MCF 10A (cell line): ENCODE data around the gene SESN1. TPM values are rescaled to one million over a fixed set of nuclear protein-coding genes. Genes with fewer than 3 reads are reported as not detected.

Experiments
- BruUV-seq: library from RNA; stranded (reverse); fragments of 400-500 nt; replicated peaks from 2 replicates; lab custom pipeline; 2021; lab: Mats Ljungman, UMichigan
- CTCF ChIA-PET: fragments of 300-600 bp; sonication (Branson Sonifier 250); formaldehyde crosslinking; extraction: SDS; loops from one replicate; lab custom pipeline; 2021; ENCODE audit warnings: antibody characterized with exemption, inconsistent platforms; lab: Yijun Ruan, JAX
- POLR2A ChIA-PET: fragments of 300-600, 350-650 bp; sonication (Branson Sonifier 250); formaldehyde crosslinking; extraction: SDS; loops from one replicate; lab custom pipeline; 2020; ENCODE audit warnings: antibody characterized with exemption, inconsistent platforms; lab: Yijun Ruan, JAX
- DNase-seq: peaks from one replicate; pipeline ENCODE4 v3.0.0-alpha.2; 2018; ENCODE audit not compliant: unreplicated experiment
- H3K27ac Mint-ChIP-seq: one replicate; pipeline ENCODE4 v1.8.0; 2022; ENCODE audit warnings: mild to moderate bottlenecking, low read depth, mixed read lengths; ENCODE audit not compliant: unreplicated experiment
- H3K27me3 Mint-ChIP-seq: one replicate; pipeline ENCODE4 v1.8.0; 2022; ENCODE audit warnings: mixed read lengths; ENCODE audit not compliant: insufficient read depth, unreplicated experiment
- H3K36me3 Mint-ChIP-seq: one replicate; pipeline ENCODE4 v1.8.0; 2022; ENCODE audit warnings: mild to moderate bottlenecking, moderate library complexity, mixed read lengths; ENCODE audit not compliant: insufficient read depth, unreplicated experiment
- H3K4me1 Mint-ChIP-seq: one replicate; pipeline ENCODE4 v1.8.0; 2022; ENCODE audit warnings: mixed read lengths; ENCODE audit not compliant: insufficient read depth, unreplicated experiment
- H3K4me3 Mint-ChIP-seq: one replicate; pipeline ENCODE4 v1.8.0; 2022; ENCODE audit warnings: mild to moderate bottlenecking, moderate library complexity, mixed read lengths; ENCODE audit not compliant: unreplicated experiment
- H3K9me3 Mint-ChIP-seq: one replicate; pipeline ENCODE4 v1.8.0; 2022; ENCODE audit warnings: mixed read lengths; ENCODE audit not compliant: unreplicated experiment
- intact Hi-C: fragments of 100-400 bp; cut with micrococcal nuclease; formaldehyde crosslinking; loops from 2 replicates; pipeline ENCODE4 v1.14.1; 2022
- total RNA-seq: library from RNA; stranded (reverse); gene quantifications from 2 replicates; pipeline ENCODE4 v1.2.3, GENCODE V29; 2022
- TF ChIP-seq, protein P1 (sequence below): fragments of 200-600 bp; IDR thresholded peaks from one replicate; pipeline ENCODE4 v1.8.0; 2022; ENCODE audit warnings: antibody characterized with exemption, mild to moderate bottlenecking; ENCODE audit not compliant: unreplicated experiment

The SESN1 gene
- total RNA-seq, 1 experiment from 2014 or later = 23.0 TPM

DNA sequence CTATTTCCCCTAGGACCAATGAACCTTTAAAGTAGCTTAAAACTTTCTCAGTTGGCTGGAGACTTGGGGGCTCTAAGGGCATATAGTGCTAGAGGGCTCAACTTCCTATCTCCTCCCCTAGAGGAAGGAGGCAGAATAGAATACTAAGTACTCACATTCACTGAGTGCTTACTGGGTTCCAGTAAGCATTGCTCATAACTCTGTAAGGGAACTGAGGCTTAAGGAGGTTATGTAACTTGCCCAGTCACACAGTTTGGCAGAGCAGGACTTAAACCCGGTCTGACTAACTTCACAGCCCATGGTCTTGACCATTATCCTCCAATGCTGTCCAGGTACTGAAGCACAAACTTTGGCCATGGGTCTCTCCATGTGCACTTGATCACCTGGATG, 12.5 kb downstream of the SESN1 start:
- H3K4me1 Mint-ChIP-seq = no peaks in the 10 kb centered on the region
- ChIA-PET CTCF (interaction anchor here (0.8 to 1.2 kb wide), 4 partner anchors 9 to 164 kb away, joined by 3 to 5 read pairs (median 4); no protein-coding TSS in a partner anchor), POLR2A (interaction anchor here (1.1 kb wide), 1 partner anchor 12 kb away, joined by 7 read pairs; the partner anchor contains the start of gene SESN1)
- H3K36me3 Mint-ChIP-seq = no peaks in the 10 kb centered on the region
- no peak overlapping the region for H3K27ac Mint-ChIP-seq
- peak; percentile 59 for DNase-seq
- BruUV-seq = no TSS peak
- TF ChIP-seq, protein P1, sequence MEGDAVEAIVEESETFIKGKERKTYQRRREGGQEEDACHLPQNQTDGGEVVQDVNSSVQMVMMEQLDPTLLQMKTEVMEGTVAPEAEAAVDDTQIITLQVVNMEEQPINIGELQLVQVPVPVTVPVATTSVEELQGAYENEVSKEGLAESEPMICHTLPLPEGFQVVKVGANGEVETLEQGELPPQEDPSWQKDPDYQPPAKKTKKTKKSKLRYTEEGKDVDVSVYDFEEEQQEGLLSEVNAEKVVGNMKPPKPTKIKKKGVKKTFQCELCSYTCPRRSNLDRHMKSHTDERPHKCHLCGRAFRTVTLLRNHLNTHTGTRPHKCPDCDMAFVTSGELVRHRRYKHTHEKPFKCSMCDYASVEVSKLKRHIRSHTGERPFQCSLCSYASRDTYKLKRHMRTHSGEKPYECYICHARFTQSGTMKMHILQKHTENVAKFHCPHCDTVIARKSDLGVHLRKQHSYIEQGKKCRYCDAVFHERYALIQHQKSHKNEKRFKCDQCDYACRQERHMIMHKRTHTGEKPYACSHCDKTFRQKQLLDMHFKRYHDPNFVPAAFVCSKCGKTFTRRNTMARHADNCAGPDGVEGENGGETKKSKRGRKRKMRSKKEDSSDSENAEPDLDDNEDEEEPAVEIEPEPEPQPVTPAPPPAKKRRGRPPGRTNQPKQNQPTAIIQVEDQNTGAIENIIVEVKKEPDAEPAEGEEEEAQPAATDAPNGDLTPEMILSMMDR = no peak
- intact Hi-C loops = no loop called here
- H3K9me3 Mint-ChIP-seq = no peaks in the 10 kb centered on the region
- H3K27me3 Mint-ChIP-seq = no peaks in the 10 kb centered on the region
- H3K4me3 Mint-ChIP-seq = no peak overlapping the region

DNA sequence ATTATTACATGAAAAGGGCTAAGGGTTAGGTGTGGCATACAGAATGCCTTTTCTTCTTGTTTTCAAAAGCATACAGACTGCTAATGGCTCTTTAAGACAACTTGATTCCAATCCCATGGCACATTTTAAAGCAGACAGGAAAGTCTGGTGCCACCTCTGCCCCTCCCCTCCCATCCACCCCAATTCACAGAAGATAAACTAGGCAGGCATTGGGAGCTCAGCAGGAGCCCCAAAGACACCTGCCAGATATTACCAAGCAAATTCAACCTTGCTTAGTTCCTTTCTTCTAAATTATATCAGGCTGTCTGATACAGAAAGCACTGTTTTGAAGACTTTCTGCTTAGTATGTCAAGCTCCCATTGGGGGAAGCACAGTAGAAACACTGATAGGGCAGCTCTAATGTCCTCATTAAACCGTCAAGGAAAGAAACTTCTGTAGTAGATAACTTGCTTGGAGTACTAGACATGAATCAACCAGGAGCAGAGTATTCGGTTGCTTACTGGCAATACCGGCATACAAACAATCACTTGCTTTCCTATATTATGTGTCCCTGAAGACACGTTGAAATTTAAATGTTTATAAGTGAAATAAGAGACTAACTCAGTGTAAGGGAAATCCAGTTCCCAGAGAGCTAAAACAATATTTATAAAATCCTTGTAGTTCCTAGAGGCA, 13.0 kb downstream of the SESN1 start:
- no peaks in the 10 kb centered on the region for H3K27me3 Mint-ChIP-seq
- TF ChIP-seq, protein P1 = no peak
- no TSS peak for BruUV-seq
- ChIA-PET POLR2A (interaction anchor here (1.1 kb wide), 1 partner anchor 12 kb away, joined by 7 read pairs; the partner anchor contains the start of gene SESN1), CTCF (interaction anchor here (0.8 to 1.2 kb wide), 4 partner anchors 9 to 164 kb away, joined by 3 to 5 read pairs (median 4); no protein-coding TSS in a partner anchor)
- no peaks in the 10 kb centered on the region for H3K36me3 Mint-ChIP-seq
- no peak overlapping the region for H3K4me3 Mint-ChIP-seq
- no peaks in the 10 kb centered on the region for H3K9me3 Mint-ChIP-seq
- no peak overlapping the region for H3K27ac Mint-ChIP-seq
- intact Hi-C loops = no loop called here
- DNase-seq = no peak
- H3K4me1 Mint-ChIP-seq = peaks cover 3% of the 10 kb centered on the region

DNA sequence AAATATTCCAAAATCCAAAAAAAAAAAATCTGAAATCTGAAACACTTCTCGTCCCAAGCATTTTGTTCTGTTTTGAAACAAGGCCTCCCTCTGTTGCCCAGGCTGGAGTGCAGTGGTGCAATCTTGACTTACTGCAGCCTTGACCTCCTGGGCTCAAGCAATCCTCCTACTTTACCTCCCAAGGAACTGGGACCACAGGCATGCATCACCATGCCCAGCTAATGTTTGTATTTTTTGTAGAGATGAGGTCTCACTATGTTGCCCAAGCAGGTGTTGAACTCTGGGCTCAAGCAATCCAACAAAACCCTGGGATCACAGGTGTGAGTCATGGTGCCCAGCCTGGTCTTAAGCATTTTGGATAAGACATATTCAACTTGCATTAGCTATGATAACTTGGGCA, 13.6 kb downstream of the SESN1 start:
- intact Hi-C loops = no loop called here
- no TSS peak for BruUV-seq
- H3K4me3 Mint-ChIP-seq = no peak overlapping the region
- CTCF ChIA-PET = interaction anchor here (0.8 to 1.2 kb wide), 3 partner anchors 12 to 554 kb away, joined by 3 to 5 read pairs (median 3); no protein-coding TSS in a partner anchor
- POLR2A ChIA-PET = interaction anchor here (1.1 kb wide), 1 partner anchor 13 kb away, joined by 7 read pairs; the partner anchor contains the start of gene SESN1
- no peaks in the 10 kb centered on the region for H3K36me3 Mint-ChIP-seq
- TF ChIP-seq, protein P1 = no peak
- DNase-seq = no peak
- no peaks in the 10 kb centered on the region for H3K27me3 Mint-ChIP-seq
- peaks cover 5% of the 10 kb centered on the region for H3K4me1 Mint-ChIP-seq
- H3K27ac Mint-ChIP-seq = no peak overlapping the region
- H3K9me3 Mint-ChIP-seq = no peaks in the 10 kb centered on the region

DNA sequence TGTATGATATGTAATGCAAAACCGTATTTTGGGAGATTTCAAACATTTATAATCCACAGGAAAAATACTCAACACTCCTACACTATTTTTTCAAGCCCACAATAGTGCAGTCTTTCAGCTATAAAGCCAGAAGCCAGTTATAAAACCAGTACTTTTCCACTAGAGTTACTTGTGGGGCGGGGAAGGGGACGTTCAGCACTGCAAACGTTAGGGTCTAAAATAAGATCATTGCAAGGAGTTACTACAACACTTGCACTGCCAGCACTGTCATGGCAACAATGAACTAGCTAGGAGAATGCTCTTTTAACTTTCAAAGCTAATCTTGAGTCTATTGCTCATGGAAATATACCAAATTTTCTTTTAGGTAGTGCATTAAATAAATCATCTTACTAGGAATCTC, 14.7 kb downstream of the SESN1 start:
- ChIA-PET POLR2A (interaction anchor here (0.6 to 1.0 kb wide), 2 partner anchors 14 to 534 kb away, joined by 3 read pairs; partner anchors contain the start of gene SESN1), CTCF (interaction anchor here (0.5 to 1.0 kb wide), 3 partner anchors 144 to 256 kb away, joined by 3 to 4 read pairs (median 3); no protein-coding TSS in a partner anchor)
- no peak overlapping the region for H3K4me3 Mint-ChIP-seq
- H3K36me3 Mint-ChIP-seq = no peaks in the 10 kb centered on the region
- no peaks in the 10 kb centered on the region for H3K9me3 Mint-ChIP-seq
- TF ChIP-seq, protein P1 = no peak
- H3K27ac Mint-ChIP-seq = no peak overlapping the region
- no peak for DNase-seq
- peaks cover 5% of the 10 kb centered on the region for H3K4me1 Mint-ChIP-seq
- no TSS peak for BruUV-seq
- intact Hi-C loops = no loop called here
- H3K27me3 Mint-ChIP-seq = no peaks in the 10 kb centered on the region
